HUES48 (cell line): Measurements from ENCODE around the gene NT5DC4.

ENCODE experiments used
- H3K27ac ChIP-seq: one replicate; pipeline ENCODE4 v1.7.0; 2013; ENCODE audit warnings: low read depth, low read length, inconsistent platforms
- H3K27me3 ChIP-seq: 2 replicates; pipeline ENCODE4 v1.6.1; 2013; ENCODE audit warnings: mild to moderate bottlenecking, low read length; ENCODE audit not compliant: control insufficient read depth, insufficient read depth
- H3K36me3 ChIP-seq: 2 replicates; pipeline ENCODE4 v1.6.1; 2013; ENCODE audit warnings: low read length; ENCODE audit not compliant: control insufficient read depth, insufficient read depth
- H3K4me1 ChIP-seq: 2 replicates; pipeline ENCODE4 v1.6.1; 2013; ENCODE audit warnings: mild to moderate bottlenecking, low read length; ENCODE audit not compliant: control insufficient read depth, insufficient read depth
- H3K4me3 ChIP-seq: 2 replicates; pipeline ENCODE4 v1.5.1; 2013; ENCODE audit warnings: mild to moderate bottlenecking, low read depth, low read length
- H3K9ac ChIP-seq: 2 replicates; pipeline ENCODE4 v1.6.1; 2013; ENCODE audit warnings: mild to moderate bottlenecking, low read depth, low read length, moderate library complexity
- H3K9me3 ChIP-seq: 2 replicates; pipeline ENCODE4 v1.6.1; 2013; ENCODE audit warnings: low read length; ENCODE audit not compliant: control insufficient read depth, insufficient read depth

Gene NT5DC4

GRCh38 chr2:112686348-112687217 lies 34.2 kb upstream of the NT5DC4 start:
- no peak overlapping the region for H3K4me3 ChIP-seq
- no peaks in the 10 kb centered on the region for H3K27me3 ChIP-seq
- H3K9ac ChIP-seq: no peak overlapping the region
- H3K4me1 ChIP-seq: no peaks in the 10 kb centered on the region
- H3K9me3 ChIP-seq: no peaks in the 10 kb centered on the region
- H3K36me3 ChIP-seq: no peaks in the 10 kb centered on the region
- no peak overlapping the region for H3K27ac ChIP-seq

- no peaks in the 10 kb centered on the region for H3K36me3 ChIP-seq
- no peaks in the 10 kb centered on the region for H3K27me3 ChIP-seq
- no peaks in the 10 kb centered on the region for H3K4me1 ChIP-seq
- H3K4me3 ChIP-seq: no peak overlapping the region
- H3K9me3 ChIP-seq: no peaks in the 10 kb centered on the region
- H3K27ac ChIP-seq: no peak overlapping the region
- H3K9ac ChIP-seq: no peak overlapping the region
Measured at GRCh38 chr2:112687522-112687921, 33.3 kb upstream of the NT5DC4 start.

- H3K27me3 ChIP-seq: no peaks in the 10 kb centered on the region
- no peaks in the 10 kb centered on the region for H3K4me1 ChIP-seq
- no peaks in the 10 kb centered on the region for H3K36me3 ChIP-seq
- H3K9me3 ChIP-seq: no peaks in the 10 kb centered on the region
- no peak overlapping the region for H3K9ac ChIP-seq
- no peak overlapping the region for H3K27ac ChIP-seq
- no peak overlapping the region for H3K4me3 ChIP-seq
Measured at GRCh38 chr2:112688086-112688880, 32.5 kb upstream of the NT5DC4 start.

- no peak overlapping the region for H3K4me3 ChIP-seq
- no peak overlapping the region for H3K27ac ChIP-seq
Measured at GRCh38 chr2:112690853-112691401, 29.9 kb upstream of the NT5DC4 start.

GRCh38 chr2:112691881-112692281 lies 28.9 kb upstream of the NT5DC4 start:
- no peak overlapping the region for H3K9ac ChIP-seq
- no peak overlapping the region for H3K27ac ChIP-seq
- no peaks in the 10 kb centered on the region for H3K27me3 ChIP-seq
- no peak overlapping the region for H3K4me3 ChIP-seq
- no peaks in the 10 kb centered on the region for H3K9me3 ChIP-seq
- no peaks in the 10 kb centered on the region for H3K4me1 ChIP-seq
- H3K36me3 ChIP-seq: no peaks in the 10 kb centered on the region

More at GRCh38 chr2:112690853-112691401, 29.9 kb upstream of the NT5DC4 start:
- no peak overlapping the region for H3K9ac ChIP-seq
- no peaks in the 10 kb centered on the region for H3K36me3 ChIP-seq
- H3K27me3 ChIP-seq: no peaks in the 10 kb centered on the region
- H3K9me3 ChIP-seq: no peaks in the 10 kb centered on the region
- H3K4me1 ChIP-seq: no peaks in the 10 kb centered on the region

GRCh38 chr2:112692495-112692911 lies 28.3 kb upstream of the NT5DC4 start:
- no peak overlapping the region for H3K27ac ChIP-seq
- H3K27me3 ChIP-seq: no peaks in the 10 kb centered on the region
- H3K4me3 ChIP-seq: no peak overlapping the region
- H3K36me3 ChIP-seq: no peaks in the 10 kb centered on the region
- H3K9ac ChIP-seq: no peak overlapping the region
- no peaks in the 10 kb centered on the region for H3K9me3 ChIP-seq
- H3K4me1 ChIP-seq: no peaks in the 10 kb centered on the region

- no peaks in the 10 kb centered on the region for H3K36me3 ChIP-seq
- H3K4me1 ChIP-seq: no peaks in the 10 kb centered on the region
- no peaks in the 10 kb centered on the region for H3K27me3 ChIP-seq
- no peak overlapping the region for H3K4me3 ChIP-seq
- H3K27ac ChIP-seq: no peak overlapping the region
- no peaks in the 10 kb centered on the region for H3K9me3 ChIP-seq
- H3K9ac ChIP-seq: no peak overlapping the region
Measured at GRCh38 chr2:112692918-112693317, 27.9 kb upstream of the NT5DC4 start.

GRCh38 chr2:112693596-112693995 lies 27.2 kb upstream of the NT5DC4 start:
- H3K4me3 ChIP-seq: no peak overlapping the region
- no peaks in the 10 kb centered on the region for H3K4me1 ChIP-seq
- H3K27me3 ChIP-seq: no peaks in the 10 kb centered on the region
- no peak overlapping the region for H3K9ac ChIP-seq
- no peak overlapping the region for H3K27ac ChIP-seq
- no peaks in the 10 kb centered on the region for H3K36me3 ChIP-seq
- no peaks in the 10 kb centered on the region for H3K9me3 ChIP-seq

GRCh38 chr2:112694182-112694581 lies 26.6 kb upstream of the NT5DC4 start:
- Histone ChIP-seq H3K27me3 (no peaks in the 10 kb centered on the region), H3K36me3 (no peaks in the 10 kb centered on the region), H3K27ac (no peak overlapping the region), H3K9ac (no peak overlapping the region), H3K4me3 (no peak overlapping the region), H3K9me3 (no peaks in the 10 kb centered on the region), H3K4me1 (no peaks in the 10 kb centered on the region)

- H3K36me3 ChIP-seq: no peaks in the 10 kb centered on the region
- no peaks in the 10 kb centered on the region for H3K9me3 ChIP-seq
- H3K4me1 ChIP-seq: no peaks in the 10 kb centered on the region
- H3K27ac ChIP-seq: no peak overlapping the region
- no peak overlapping the region for H3K9ac ChIP-seq
- no peaks in the 10 kb centered on the region for H3K27me3 ChIP-seq
- no peak overlapping the region for H3K4me3 ChIP-seq
Measured at GRCh38 chr2:112698834-112699515, 21.8 kb upstream of the NT5DC4 start.
